ENCODE results near the gene HNRNPUL1. TPM values are rescaled to one million over a fixed set of nuclear protein-coding genes. Genes with fewer than 3 reads are reported as not detected.

Gene HNRNPUL1
- total and polyA plus RNA-seq, 9 of the 15 experiments (the other 6 are each of a cell fraction or from before 2014, with no cell fraction given): 7.3 to 211 (median 85.0) TPM

DNA sequence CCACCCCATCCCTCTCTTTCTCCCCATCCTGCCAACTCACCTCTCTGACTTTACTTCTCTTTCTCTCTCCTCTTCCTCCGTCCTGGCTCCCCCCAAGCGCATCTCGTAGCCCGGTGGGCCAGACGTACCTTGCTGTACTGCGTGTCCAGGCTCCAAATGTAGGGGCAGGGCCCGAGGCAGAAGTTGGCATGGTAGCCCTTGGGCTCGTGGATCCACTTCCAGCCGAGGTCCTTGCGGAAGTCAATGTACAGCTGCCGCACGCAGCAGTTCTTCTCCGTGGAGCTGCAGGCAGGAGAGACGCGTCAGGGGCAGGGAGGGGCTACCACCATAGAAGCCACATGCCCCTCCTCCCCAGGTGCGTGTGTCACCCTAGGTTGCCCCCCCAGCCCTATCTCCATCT lies 67.8 kb downstream of the HNRNPUL1 start:
- ChIA-PET POLR2A (interaction anchor here (0.7 kb wide), 1 partner anchor 13 kb away, joined by 4 read pairs; no protein-coding TSS in a partner anchor), CTCF (ENCODE audit: low intra/inter-chr PET ratio) (no interaction called here)
- 0 out of 2 replicates have a peak, but pooled peaks have one; percentile 11 for TF ChIP-seq SUPT5H (IDR thresholded peaks at IDR 0.05)
- TF ChIP-seq, protein P1, sequence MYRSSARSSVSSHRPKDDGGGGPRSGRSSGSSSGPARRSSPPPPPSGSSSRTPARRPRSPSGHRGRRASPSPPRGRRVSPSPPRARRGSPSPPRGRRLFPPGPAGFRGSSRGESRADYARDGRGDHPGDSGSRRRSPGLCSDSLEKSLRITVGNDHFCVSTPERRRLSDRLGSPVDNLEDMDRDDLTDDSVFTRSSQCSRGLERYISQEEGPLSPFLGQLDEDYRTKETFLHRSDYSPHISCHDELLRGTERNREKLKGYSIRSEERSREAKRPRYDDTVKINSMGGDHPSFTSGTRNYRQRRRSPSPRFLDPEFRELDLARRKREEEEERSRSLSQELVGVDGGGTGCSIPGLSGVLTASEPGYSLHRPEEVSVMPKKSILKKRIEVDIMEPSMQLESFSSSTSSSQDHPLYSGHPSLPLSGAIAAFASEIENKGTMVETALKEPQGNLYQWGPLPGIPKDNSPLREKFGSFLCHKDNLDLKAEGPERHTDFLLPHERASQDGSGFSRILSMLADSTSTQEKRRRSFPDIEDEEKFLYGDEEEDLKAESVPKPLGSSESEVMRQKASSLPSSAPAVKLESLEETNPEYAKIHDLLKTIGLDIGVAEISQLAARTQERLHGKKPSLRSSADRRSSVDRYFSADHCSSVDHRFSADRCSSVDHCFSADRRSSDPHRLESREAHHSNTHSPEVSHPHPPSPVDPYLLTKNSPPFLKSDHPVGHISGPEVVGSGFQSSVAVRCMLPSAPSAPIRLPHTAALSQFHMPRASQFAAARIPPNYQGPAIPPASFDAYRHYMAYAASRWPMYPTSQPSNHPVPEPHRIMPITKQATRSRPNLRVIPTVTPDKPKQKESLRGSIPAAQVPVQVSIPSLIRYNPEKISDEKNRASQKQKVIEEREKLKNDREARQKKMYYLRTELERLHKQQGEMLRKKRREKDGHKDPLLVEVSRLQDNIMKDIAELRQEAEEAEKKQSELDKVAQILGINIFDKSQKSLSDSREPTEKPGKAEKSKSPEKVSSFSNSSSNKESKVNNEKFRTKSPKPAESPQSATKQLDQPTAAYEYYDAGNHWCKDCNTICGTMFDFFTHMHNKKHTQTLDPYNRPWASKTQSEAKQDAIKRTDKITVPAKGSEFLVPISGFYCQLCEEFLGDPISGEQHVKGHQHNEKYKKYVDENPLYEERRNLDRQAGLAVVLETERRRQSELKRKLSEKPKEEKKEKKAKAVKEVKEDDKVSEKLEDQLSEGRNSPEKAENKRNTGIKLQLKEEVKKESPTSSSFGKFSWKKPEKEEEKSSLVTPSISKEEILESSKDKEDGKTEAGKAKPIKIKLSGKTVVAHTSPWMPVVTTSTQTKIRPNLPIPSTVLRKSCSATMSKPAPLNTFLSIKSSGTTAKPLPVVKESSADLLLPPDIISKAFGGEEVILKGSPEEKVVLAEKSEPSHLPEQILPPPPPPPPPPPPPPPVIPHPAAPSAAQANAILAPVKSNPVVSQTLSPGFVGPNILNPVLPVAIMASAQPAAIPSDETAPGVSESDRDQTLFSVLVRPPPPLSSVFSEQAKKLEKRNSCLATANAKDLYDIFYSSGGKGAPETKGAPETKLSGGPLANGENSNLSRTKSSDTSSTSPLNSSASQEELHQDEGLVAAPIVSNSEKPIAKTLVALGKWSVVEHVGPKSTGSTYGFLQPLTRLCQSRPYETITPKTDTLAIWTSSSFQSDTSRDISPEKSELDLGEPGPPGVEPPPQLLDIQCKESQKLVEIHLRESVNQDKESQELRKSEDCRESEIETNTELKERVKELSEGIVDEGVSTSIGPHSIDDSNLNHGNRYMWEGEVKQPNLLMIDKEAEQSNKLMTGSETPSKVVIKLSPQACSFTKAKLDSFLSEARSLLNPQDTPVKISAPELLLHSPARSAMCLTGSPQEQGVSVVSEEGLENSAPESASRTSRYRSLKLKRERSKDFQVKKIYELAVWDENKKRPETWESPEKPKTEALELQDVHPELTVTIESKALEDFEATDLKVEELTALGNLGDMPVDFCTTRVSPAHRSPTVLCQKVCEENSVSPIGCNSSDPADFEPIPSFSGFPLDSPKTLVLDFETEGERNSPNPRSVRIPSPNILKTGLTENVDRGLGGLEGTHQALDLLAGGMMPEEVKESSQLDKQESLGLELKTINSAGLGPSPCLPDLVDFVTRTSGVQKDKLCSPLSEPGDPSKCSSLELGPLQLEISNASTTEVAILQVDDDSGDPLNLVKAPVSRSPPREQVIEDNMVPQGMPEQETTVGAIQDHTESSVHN (IDR thresholded peaks at IDR 0.05; ENCODE audit: borderline replicate concordance in 1 of 2, low read depth in 1 of 2): no peak
- TF ChIP-seq, protein P2, sequence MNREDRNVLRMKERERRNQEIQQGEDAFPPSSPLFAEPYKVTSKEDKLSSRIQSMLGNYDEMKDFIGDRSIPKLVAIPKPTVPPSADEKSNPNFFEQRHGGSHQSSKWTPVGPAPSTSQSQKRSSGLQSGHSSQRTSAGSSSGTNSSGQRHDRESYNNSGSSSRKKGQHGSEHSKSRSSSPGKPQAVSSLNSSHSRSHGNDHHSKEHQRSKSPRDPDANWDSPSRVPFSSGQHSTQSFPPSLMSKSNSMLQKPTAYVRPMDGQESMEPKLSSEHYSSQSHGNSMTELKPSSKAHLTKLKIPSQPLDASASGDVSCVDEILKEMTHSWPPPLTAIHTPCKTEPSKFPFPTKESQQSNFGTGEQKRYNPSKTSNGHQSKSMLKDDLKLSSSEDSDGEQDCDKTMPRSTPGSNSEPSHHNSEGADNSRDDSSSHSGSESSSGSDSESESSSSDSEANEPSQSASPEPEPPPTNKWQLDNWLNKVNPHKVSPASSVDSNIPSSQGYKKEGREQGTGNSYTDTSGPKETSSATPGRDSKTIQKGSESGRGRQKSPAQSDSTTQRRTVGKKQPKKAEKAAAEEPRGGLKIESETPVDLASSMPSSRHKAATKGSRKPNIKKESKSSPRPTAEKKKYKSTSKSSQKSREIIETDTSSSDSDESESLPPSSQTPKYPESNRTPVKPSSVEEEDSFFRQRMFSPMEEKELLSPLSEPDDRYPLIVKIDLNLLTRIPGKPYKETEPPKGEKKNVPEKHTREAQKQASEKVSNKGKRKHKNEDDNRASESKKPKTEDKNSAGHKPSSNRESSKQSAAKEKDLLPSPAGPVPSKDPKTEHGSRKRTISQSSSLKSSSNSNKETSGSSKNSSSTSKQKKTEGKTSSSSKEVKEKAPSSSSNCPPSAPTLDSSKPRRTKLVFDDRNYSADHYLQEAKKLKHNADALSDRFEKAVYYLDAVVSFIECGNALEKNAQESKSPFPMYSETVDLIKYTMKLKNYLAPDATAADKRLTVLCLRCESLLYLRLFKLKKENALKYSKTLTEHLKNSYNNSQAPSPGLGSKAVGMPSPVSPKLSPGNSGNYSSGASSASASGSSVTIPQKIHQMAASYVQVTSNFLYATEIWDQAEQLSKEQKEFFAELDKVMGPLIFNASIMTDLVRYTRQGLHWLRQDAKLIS (CRISPR knock-in tag; IDR thresholded peaks at IDR 0.05): no peak
- no peak for TF ChIP-seq PPARD (CRISPR knock-in tag; IDR thresholded peaks at IDR 0.05)
- TF ChIP-seq HSF4 (CRISPR knock-in tag; IDR thresholded peaks at IDR 0.05; ENCODE audit: borderline replicate concordance): no peak
- TF ChIP-seq RBFOX2 (IDR thresholded peaks at IDR 0.05; ENCODE audit: low read depth, low read length): 0 out of 2 replicates have a peak, but pooled peaks have one; percentile 20
- H3K36me3 ChIP-seq (ENCODE audit: control insufficient read depth, insufficient read depth, low read length): peaks cover 81% of the 10 kb centered on the region; the same call in 2 of the 3 replicates
- H3K27ac ChIP-seq (ENCODE audit: extremely low read depth, low read depth, low read length): no peak overlapping the region
- no peaks in the 10 kb centered on the region for H3K9me3 ChIP-seq (replicated peaks; ENCODE audit: control insufficient read depth, insufficient read depth, low read depth, low read length)
- H2AFZ ChIP-seq (ENCODE audit: low read depth, low read length): no peak overlapping the region
- H3K9ac ChIP-seq (ENCODE audit: insufficient read depth in 1 of 2, low read depth in 2 of 2, low read length in 2 of 2): peak overlapping the region in 1 of 2 experiments; percentile 38; a peak in 1 of 4 replicates
- peaks cover 14 to 24% of the 10 kb centered on the region in 2 experiments; a peak in 4 of 5 replicates for H3K4me1 ChIP-seq (replicated peaks in 1 of 2; ENCODE audit: control insufficient read depth in 2 of 2, insufficient read depth in 2 of 2, low read length in 2 of 2)
- no peak overlapping the region for H3K4me2 ChIP-seq (ENCODE audit: insufficient read depth, low read length)
- no TSS peak for BruUV-seq (replicated peaks)
- H3K9me1 ChIP-seq (ENCODE audit: control insufficient read depth, insufficient read depth, low read length): no peaks in the 10 kb centered on the region
- no peak for FAIRE-seq
- H3K27me3 ChIP-seq (ENCODE audit: control insufficient read depth in 2 of 2, insufficient read depth in 2 of 2, low read length in 2 of 2): no peaks in the 10 kb centered on the region
- H3K79me2 ChIP-seq (ENCODE audit: control insufficient read depth, insufficient read depth, low read length): peaks cover 14% of the 10 kb centered on the region
- DNase-seq (ENCODE audit: extremely low read depth in 1 of 4, low spot score in 3 of 4): no peak
- 87% methylated on average over 13 of the region's 16 CpGs for WGBS (ENCODE audit: insufficient coverage, low coverage, missing lambda C conversion rate)
- peaks cover 3% of the 10 kb centered on the region; the same call in 1 of the 2 replicates for H4K20me1 ChIP-seq (replicated peaks; ENCODE audit: control insufficient read depth, insufficient read depth, low read length)
- intact Hi-C loops (cut with micrococcal nuclease): no loop called here
- H3K4me3 ChIP-seq: no peak overlapping the region
- in situ Hi-C loops (cut with MboI): no loop called here
- ATAC-seq: no peak

Data from K562 (cell line).